Measurements from ENCODE around the gene TUBB. TPM values are rescaled to one million over a fixed set of nuclear protein-coding genes. Genes with fewer than 3 reads are reported as not detected.

The TUBB gene
- total RNA-seq, 1 experiment from 2014 or later, result 1,642 TPM

Other genes starting within 250 kb of the TUBB start
- 214 and 294 TPM in 2 replicates for gene HLA-E, start 230.8 kb upstream of the TUBB start, total RNA-seq (2014; rRNA removed; shearing (Covaris generic))
- gene GNL1, start 163.9 kb upstream of the TUBB start, total RNA-seq (2014; rRNA removed; shearing (Covaris generic)), result 20.9 and 49.5 TPM in 2 replicates
- 7.8 and 7.9 TPM in 2 replicates for gene PRR3, start 163.1 kb upstream of the TUBB start, total RNA-seq (2014; rRNA removed; shearing (Covaris generic))
- gene ABCF1, start 148.9 kb upstream of the TUBB start, total RNA-seq (2014; rRNA removed; shearing (Covaris generic)), result 38.8 and 59.3 TPM in 2 replicates
- 16.8 and 21.0 TPM in 2 replicates for gene PPP1R10, start 103.1 kb upstream of the TUBB start, total RNA-seq (2014; rRNA removed; shearing (Covaris generic))
- 44.4 and 46.8 TPM in 2 replicates for gene MRPS18B, start 102.5 kb upstream of the TUBB start, total RNA-seq (2014; rRNA removed; shearing (Covaris generic))
- gene ATAT1, start 93.5 kb upstream of the TUBB start, total RNA-seq (2014; rRNA removed; shearing (Covaris generic)), result 0.66 and 3.4 TPM in 2 replicates
- 4.9 and 15.8 TPM in 2 replicates for gene C6orf136, start 73.2 kb upstream of the TUBB start, total RNA-seq (2014; rRNA removed; shearing (Covaris generic))
- 59.5 and 86.3 TPM in 2 replicates for gene DHX16, start 47.3 kb upstream of the TUBB start, total RNA-seq (2014; rRNA removed; shearing (Covaris generic))
- 53.2 and 76.8 TPM in 2 replicates for gene PPP1R18, start 33.7 kb upstream of the TUBB start, total RNA-seq (2014; rRNA removed; shearing (Covaris generic))
- 6.8 and 10.0 TPM in 2 replicates for gene NRM, start 29.4 kb upstream of the TUBB start, total RNA-seq (2014; rRNA removed; shearing (Covaris generic))
- gene MDC1, start 3.1 kb upstream of the TUBB start, total RNA-seq (2014; rRNA removed; shearing (Covaris generic)), result 8.4 and 8.6 TPM in 2 replicates
- gene FLOT1, start 22.3 kb downstream of the TUBB start, total RNA-seq (2014; rRNA removed; shearing (Covaris generic)), result 200 and 254 TPM in 2 replicates
- gene IER3, start 24.2 kb downstream of the TUBB start, total RNA-seq (2014; rRNA removed; shearing (Covaris generic)), result 119 and 139 TPM in 2 replicates
- 17.0 and 18.2 TPM in 2 replicates for gene DDR1, start 164.2 kb downstream of the TUBB start, total RNA-seq (2014; rRNA removed; shearing (Covaris generic))
- gene GTF2H4, start 187.9 kb downstream of the TUBB start, total RNA-seq (2014; rRNA removed; shearing (Covaris generic)), result 13.4 and 17.7 TPM in 2 replicates
- 21.2 and 28.9 TPM in 2 replicates for gene VARS2, start 193.9 kb downstream of the TUBB start, total RNA-seq (2014; rRNA removed; shearing (Covaris generic))
- not detected in 2 replicates for gene SFTA2, start 211.8 kb downstream of the TUBB start, total RNA-seq (2014; rRNA removed; shearing (Covaris generic))
- gene MUCL3, start 220.6 kb downstream of the TUBB start, total RNA-seq (2014; rRNA removed; shearing (Covaris generic)), result not detected in 2 replicates

All from SJSA1 (cell line).